NCI-H2081 (cell line): ENCODE measurements around the gene OR5F1.

Source experiments
- DNase-seq, 2 experiments: peaks; one replicate each; lab custom pipeline; 2025; lab: John Stamatoyannopoulos, UW

Gene OR5F1

DNA sequence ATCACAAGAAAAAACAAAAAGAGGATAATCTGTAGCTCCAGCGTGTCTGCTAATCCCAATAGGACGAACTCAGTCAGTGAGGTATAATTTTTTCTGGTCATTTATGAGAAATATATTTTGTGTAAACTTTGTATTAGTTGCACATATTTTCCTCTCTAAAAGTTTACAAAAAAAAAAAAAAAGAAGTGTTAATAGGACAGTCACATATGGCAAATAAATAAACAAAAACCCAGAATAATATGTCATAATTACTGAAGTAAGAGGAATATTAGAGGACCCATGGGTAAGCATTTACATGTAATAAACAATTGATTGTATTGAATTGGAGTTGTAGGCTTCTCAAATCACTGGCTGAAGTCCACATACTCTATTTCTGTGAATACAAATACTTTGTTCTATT, at the start of gene OR5F1:
Gene OR5F1, minus strand, starts transcription at position 101 of the 400 bp plus-strand sequence. Its CDS starts 0 bp downstream, at position 101.
- no peak for DNase-seq

- DNase-seq: no peak
Measured at GRCh38 chr11:56027354-56027753, 32.9 kb upstream of the OR5F1 start, which contains the start of gene OR5AS1. Gene OR5AS1, plus strand, starts transcription at chr11:56027654. Its CDS starts 2,765 bp downstream, at chr11:56030419.

DNA sequence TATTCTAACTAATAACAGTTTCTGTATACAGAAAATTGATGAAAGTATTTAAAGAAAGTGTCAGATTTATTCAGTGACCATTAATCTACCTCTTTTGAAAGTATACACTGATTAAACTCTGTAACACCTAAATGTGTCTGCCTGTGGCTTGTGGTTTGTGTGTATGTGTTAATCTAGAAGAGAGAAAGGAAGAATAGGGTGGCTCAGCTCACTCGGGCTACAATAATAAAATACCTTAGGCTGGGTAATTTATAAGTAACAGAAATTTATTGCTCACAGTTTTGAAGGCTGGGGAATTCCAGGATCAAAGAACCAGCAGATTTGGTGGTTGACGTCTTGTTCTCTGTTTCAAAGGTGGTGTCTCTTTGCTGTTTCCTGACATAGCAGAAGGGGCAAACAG, 19.4 kb upstream of the OR5F1 start:
- DNase-seq: no peak

DNA sequence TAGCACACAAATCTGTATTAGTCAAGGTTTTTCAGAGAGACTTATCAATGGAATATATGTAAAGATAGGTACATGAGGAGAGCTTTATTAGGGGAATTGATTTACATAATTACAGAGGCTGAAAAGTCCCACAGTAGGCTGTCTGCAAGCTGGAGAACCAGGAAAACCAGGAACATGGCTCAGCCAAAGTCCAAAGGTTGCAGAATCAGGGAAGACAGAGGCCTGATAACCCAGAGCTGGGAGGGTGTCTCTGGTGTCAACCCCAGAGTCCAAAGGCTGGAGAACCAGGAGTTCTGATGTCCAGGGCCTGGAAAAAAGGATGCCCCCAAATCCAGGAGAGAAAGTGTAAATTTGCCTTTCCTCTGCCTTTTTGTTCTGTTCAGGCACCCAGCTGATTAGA, 16.3 kb upstream of the OR5F1 start:
- DNase-seq: no peak

GRCh38 chr11:55970935-55971334, 23.5 kb downstream of the OR5F1 start:
- no peak for DNase-seq

DNA sequence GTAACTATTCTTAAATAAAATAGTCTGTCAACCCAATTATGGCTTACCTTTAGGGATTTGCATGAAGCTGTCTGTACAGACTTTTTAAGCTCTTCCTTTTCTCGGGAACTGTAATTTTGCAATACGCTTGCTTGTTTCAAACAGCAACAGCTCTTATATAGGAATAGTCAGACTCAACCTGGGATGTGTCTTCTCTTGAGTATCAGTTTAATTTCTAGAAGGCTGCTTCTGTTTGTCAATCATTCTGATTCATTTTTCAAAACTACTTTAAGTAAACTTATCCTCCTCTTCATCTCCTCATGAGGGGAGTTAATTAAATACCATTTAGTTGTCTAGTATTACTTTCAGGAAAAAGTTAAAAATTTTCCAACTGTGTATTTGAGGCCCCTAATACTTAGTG, 24.6 kb downstream of the OR5F1 start, which contains the start of gene OR10AG1:
Gene OR10AG1, minus strand, starts transcription at position 101 of the 400 bp plus-strand sequence. Its CDS starts 38 bp downstream, at position 63.
- no peak for DNase-seq

DNA sequence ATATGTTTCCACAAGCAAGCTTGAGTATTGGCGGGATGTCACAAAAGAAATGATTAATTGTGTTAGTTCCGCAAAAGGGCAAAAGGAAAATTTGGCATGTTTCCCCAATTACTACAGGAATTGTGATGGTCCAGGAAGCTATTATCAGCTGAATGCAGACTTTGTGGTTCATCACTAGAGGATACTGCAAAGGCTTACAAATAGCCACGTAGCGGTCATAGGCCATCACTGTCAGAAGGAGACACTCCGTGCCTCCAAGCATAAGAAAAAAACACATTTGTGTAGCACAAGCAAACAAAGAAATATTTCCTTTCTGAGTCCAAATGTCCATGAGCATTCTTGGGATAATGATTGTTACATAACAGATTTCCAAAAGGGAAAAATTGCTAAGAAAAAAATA, 26.5 kb downstream of the OR5F1 start:
- no peak for DNase-seq

DNA sequence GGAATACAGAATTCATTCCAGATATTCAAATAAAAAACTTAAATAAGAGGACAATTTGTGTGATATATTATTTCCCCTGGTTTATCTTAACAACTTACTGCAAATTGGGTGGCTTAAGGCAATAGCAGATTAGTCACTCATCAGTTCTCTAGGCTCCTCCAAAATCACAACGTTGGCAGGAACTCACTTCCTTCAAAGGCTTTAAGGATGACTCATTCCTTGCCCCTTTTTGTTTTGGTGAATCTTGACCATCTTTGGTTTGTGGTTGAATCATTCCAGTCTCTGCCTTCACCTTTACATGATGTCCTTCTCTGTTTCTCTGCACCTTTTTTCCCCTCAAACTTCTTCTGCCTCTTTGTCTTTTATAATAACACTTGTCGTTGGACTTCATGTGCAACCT, 28.0 kb downstream of the OR5F1 start:
- DNase-seq: no peak

DNA sequence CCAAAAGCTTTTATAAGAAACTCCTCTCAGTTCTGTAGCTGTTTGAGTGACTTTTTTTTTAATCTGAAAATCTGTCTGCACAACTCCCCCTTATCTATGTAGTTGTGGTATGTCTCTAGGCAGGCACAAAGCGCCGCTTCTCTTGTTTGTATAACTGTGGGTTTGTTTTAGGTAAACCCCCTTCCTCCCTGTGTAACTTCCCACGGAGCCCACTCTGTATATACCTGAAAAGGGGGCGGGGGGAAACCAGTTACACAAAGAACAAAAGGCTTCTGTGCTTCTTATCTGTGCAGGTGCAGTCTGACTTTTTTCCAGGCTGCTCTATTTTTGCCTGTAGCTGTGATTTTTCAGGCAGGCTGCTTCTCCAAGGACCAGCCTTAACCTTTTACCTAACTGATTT, 37.9 kb downstream of the OR5F1 start:
- no peak for DNase-seq

DNA sequence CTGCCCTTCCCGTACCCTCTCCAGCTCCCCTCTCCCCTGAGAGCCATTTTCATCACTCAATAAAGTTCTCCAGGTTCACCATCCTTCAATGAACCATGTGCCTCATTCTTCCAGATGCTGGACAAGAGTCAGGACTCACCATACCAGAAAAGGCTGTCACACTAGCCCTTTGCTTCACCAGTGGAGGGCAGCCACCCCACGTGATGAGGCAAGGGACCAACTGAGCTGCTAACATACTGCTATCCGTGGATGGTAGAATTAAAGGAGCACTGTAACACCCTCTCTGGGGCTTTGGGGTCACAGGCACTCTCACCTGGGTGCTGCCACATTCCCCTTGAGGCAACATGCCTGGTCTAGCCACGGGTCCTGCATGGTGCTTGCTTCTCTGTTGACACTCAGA, 45.1 kb downstream of the OR5F1 start:
- no peak for DNase-seq
